OCI-LY1 (cell line): ENCODE data around the gene PPP1R12A.

Experiments used
- EZH2 ChIP-seq: fragments of 200-600 bp; sonication (generic), shearing (Covaris generic); IDR thresholded peaks from 2 replicates; pipeline ENCODE4 v1.8.0; 2017; ENCODE audit warnings: borderline replicate concordance, mixed run types, mild to moderate bottlenecking, antibody characterized with exemption, low read length, moderate library complexity, mixed read lengths
- TF ChIP-seq, protein P1 (sequence below): fragments of 200-600 bp; sonication (generic), shearing (Covaris generic); IDR thresholded peaks from 2 replicates; pipeline ENCODE4 v1.5.1; 2017; ENCODE audit warnings: mild to moderate bottlenecking, antibody characterized with exemption, low read length, moderate library complexity, mixed read lengths

DNA sequence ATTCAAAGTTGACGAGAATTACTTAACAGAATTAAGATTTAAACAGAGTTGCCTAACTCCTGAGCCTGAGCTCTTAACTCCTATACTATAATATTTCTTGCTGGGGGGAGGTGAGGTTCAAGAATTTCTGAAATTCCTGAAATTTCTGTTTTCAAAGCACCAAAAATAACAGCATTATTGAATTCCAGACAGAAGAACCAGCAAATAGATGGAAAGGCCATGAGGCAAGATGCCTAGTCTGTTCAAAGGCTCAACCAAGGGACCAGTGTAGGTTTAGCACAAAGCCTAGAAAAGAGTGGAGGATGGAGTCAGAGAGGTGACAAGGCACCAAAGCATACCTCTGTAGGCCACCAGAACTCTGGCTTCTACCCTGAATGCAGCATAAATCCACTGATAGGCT, 76.4 kb downstream of the PPP1R12A start:
- TF ChIP-seq, protein P1, sequence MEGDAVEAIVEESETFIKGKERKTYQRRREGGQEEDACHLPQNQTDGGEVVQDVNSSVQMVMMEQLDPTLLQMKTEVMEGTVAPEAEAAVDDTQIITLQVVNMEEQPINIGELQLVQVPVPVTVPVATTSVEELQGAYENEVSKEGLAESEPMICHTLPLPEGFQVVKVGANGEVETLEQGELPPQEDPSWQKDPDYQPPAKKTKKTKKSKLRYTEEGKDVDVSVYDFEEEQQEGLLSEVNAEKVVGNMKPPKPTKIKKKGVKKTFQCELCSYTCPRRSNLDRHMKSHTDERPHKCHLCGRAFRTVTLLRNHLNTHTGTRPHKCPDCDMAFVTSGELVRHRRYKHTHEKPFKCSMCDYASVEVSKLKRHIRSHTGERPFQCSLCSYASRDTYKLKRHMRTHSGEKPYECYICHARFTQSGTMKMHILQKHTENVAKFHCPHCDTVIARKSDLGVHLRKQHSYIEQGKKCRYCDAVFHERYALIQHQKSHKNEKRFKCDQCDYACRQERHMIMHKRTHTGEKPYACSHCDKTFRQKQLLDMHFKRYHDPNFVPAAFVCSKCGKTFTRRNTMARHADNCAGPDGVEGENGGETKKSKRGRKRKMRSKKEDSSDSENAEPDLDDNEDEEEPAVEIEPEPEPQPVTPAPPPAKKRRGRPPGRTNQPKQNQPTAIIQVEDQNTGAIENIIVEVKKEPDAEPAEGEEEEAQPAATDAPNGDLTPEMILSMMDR = no peak
- TF ChIP-seq EZH2 = no peak
